ENCODE data around the gene ZNF497.

The ZNF497 gene

GRCh38 chr19:58338825-58339558, 23.6 kb downstream of the ZNF497 start:
- in situ Hi-C loops (cut with HindIII; ENCODE audit: low sequenced_read_pairs) = no loop called here
- H3K4me3 ChIP-seq (ENCODE audit: low read depth, low read length) = no peak overlapping the region
- TF ChIP-seq CTCF (IDR thresholded peaks at IDR 0.05; ENCODE audit: low read depth, low read length, missing control alignments) = no peak
- DNase-seq (ENCODE audit: low read depth) = no peak

- in situ Hi-C loops (cut with HindIII; ENCODE audit: low sequenced_read_pairs) = no loop called here
- no peak overlapping the region for H3K4me3 ChIP-seq (ENCODE audit: low read depth, low read length)
- DNase-seq (ENCODE audit: low read depth) = no peak
- no peak for TF ChIP-seq CTCF (IDR thresholded peaks at IDR 0.05; ENCODE audit: low read depth, low read length, missing control alignments)
These were observed 24.2 kb downstream of the ZNF497 start for GRCh38 chr19:58338336-58338735.

- no peak for TF ChIP-seq CTCF (IDR thresholded peaks at IDR 0.05; ENCODE audit: low read depth, low read length, missing control alignments)
- in situ Hi-C loops (cut with HindIII; ENCODE audit: low sequenced_read_pairs) = no loop called here
- no peak for DNase-seq (ENCODE audit: low read depth)
- H3K4me3 ChIP-seq (ENCODE audit: low read depth, low read length) = no peak overlapping the region
These were observed 25.7 kb downstream of the ZNF497 start for GRCh38 chr19:58336820-58337219.

GRCh38 chr19:58336216-58336615, 26.3 kb downstream of the ZNF497 start:
- no peak for DNase-seq (ENCODE audit: low read depth)
- TF ChIP-seq CTCF (IDR thresholded peaks at IDR 0.05; ENCODE audit: low read depth, low read length, missing control alignments) = no peak
- in situ Hi-C loops (cut with HindIII; ENCODE audit: low sequenced_read_pairs) = no loop called here
- H3K4me3 ChIP-seq (ENCODE audit: low read depth, low read length) = no peak overlapping the region

- DNase-seq (ENCODE audit: low read depth) = no peak
- in situ Hi-C loops (cut with HindIII; ENCODE audit: low sequenced_read_pairs) = no loop called here
- H3K4me3 ChIP-seq (ENCODE audit: low read depth, low read length) = no peak overlapping the region
- TF ChIP-seq CTCF (IDR thresholded peaks at IDR 0.05; ENCODE audit: low read depth, low read length, missing control alignments) = no peak
These were observed 26.9 kb downstream of the ZNF497 start for GRCh38 chr19:58335630-58336029.

GRCh38 chr19:58334691-58335249, 27.8 kb downstream of the ZNF497 start:
- no peak for DNase-seq (ENCODE audit: low read depth)
- TF ChIP-seq CTCF (IDR thresholded peaks at IDR 0.05; ENCODE audit: low read depth, low read length, missing control alignments) = no peak
- in situ Hi-C loops (cut with HindIII; ENCODE audit: low sequenced_read_pairs) = no loop called here
- no peak overlapping the region for H3K4me3 ChIP-seq (ENCODE audit: low read depth, low read length)
